ENCODE data around the gene PSTPIP1. TPM values are rescaled to one million over a fixed set of nuclear protein-coding genes. Genes with fewer than 3 reads are reported as not detected.
A peak's percentile ranks its signal among the peaks of the same experiment; 100 is the strongest.

Gene PSTPIP1
- total and polyA plus RNA-seq, 10 of the 15 experiments (the other 5 are each of a cell fraction or from before 2014, with no cell fraction given) = 0.50 to 29.3 (median 14.5) TPM

- TF ChIP-seq USF2 (IDR thresholded peaks at IDR 0.05; ENCODE audit: borderline replicate concordance, low read depth, low read length) = no peak
- TF ChIP-seq BCL3 (IDR thresholded peaks at IDR 0.05; ENCODE audit: borderline replicate concordance, insufficient read depth, low read depth, low read length, poor library complexity, severe bottlenecking) = no peak
- peak; percentile 29 for TF ChIP-seq RELA (IDR thresholded peaks at IDR 0.05; ENCODE audit: borderline replicate concordance, partially characterized antibody)
- no peak for TF ChIP-seq NFYA (IDR thresholded peaks at IDR 0.05; ENCODE audit: borderline replicate concordance, low read depth, low read length)
- peak; percentile 44; the same call in 1 of the 2 replicates for TF ChIP-seq BACH1 (IDR thresholded peaks at IDR 0.05; ENCODE audit: borderline replicate concordance)
- peak; percentile 35; the same call in 1 of the 2 replicates for TF ChIP-seq ATF2 (IDR thresholded peaks at IDR 0.05; ENCODE audit: low read length)
- TF ChIP-seq PBX3 (IDR thresholded peaks at IDR 0.05; ENCODE audit: insufficient replicate concordance, low read depth, low read length) = no peak
- no peak for TF ChIP-seq GABPA (IDR thresholded peaks at IDR 0.05; ENCODE audit: low read depth)
- no peak for TF ChIP-seq TCF7 (IDR thresholded peaks at IDR 0.05; ENCODE audit: borderline replicate concordance)
- peak; percentile 75 for TF ChIP-seq RELB (IDR thresholded peaks at IDR 0.05; ENCODE audit: low read depth)
- TF ChIP-seq CREB1 (IDR thresholded peaks at IDR 0.05; ENCODE audit: low read depth) = 0 out of 2 replicates have a peak, but pooled peaks have one; percentile 19
- TF ChIP-seq PKNOX1 (IDR thresholded peaks at IDR 0.05) = 0 out of 2 replicates have a peak, but pooled peaks have one; percentile 7
- TF ChIP-seq NR2C2 (IDR thresholded peaks at IDR 0.05; ENCODE audit: borderline replicate concordance, control insufficient read depth, insufficient read length, low read depth) = no peak
- no peak for TF ChIP-seq E4F1 (IDR thresholded peaks at IDR 0.05; ENCODE audit: borderline replicate concordance, partially characterized antibody)
- TF ChIP-seq SMARCA5 (IDR thresholded peaks at IDR 0.05) = peak; percentile 66
- TF ChIP-seq ZNF217 (IDR thresholded peaks at IDR 0.05) = peak; percentile 40; the same call in 1 of the 2 replicates
- TF ChIP-seq NFIC (IDR thresholded peaks at IDR 0.05; ENCODE audit: low read depth, low read length) = no peak
Observed at GRCh38 chr15:77014132-77015081, 19.5 kb downstream of the PSTPIP1 start (continued).
